ENCODE results near the gene DEPDC1B. TPM values are rescaled to one million over a fixed set of nuclear protein-coding genes. Genes with fewer than 3 reads are reported as not detected.

DEPDC1B gene
- total and polyA plus RNA-seq, 4 donors, result 0.17 to 26.3 (median 0.52) TPM

- TF ChIP-seq CTCF (IDR thresholded peaks at IDR 0.05; ENCODE audit: low read depth, low read length, missing input control), result no peak
- peak; percentile 54 to 64 for TF ChIP-seq HNF4A (conservative IDR thresholded peaks at IDR 0.05)
- no peak for TF ChIP-seq GABPA (IDR thresholded peaks at IDR 0.05 in 1 of 2, conservative IDR thresholded peaks at IDR 0.05 in 1 of 2)
- no peak for TF ChIP-seq JUND (IDR thresholded peaks at IDR 0.05)
- TF ChIP-seq FOXA2 (IDR thresholded peaks at IDR 0.05), result peak; percentile 74
- TF ChIP-seq, protein P1, sequence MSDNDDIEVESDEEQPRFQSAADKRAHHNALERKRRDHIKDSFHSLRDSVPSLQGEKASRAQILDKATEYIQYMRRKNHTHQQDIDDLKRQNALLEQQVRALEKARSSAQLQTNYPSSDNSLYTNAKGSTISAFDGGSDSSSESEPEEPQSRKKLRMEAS (IDR thresholded peaks at IDR 0.05), result peak; percentile 64
- TF ChIP-seq RAD21 (IDR thresholded peaks at IDR 0.05), result no peak
- peak; percentile 52 to 75 for TF ChIP-seq RXRA (IDR thresholded peaks at IDR 0.05)
- TF ChIP-seq HNF4G (IDR thresholded peaks at IDR 0.05), result no peak
- no peak for TF ChIP-seq ZBTB33 (IDR thresholded peaks at IDR 0.05)
Measured at GRCh38 chr5:60672693-60673264, 27.2 kb downstream of the DEPDC1B start (continued).

DNA sequence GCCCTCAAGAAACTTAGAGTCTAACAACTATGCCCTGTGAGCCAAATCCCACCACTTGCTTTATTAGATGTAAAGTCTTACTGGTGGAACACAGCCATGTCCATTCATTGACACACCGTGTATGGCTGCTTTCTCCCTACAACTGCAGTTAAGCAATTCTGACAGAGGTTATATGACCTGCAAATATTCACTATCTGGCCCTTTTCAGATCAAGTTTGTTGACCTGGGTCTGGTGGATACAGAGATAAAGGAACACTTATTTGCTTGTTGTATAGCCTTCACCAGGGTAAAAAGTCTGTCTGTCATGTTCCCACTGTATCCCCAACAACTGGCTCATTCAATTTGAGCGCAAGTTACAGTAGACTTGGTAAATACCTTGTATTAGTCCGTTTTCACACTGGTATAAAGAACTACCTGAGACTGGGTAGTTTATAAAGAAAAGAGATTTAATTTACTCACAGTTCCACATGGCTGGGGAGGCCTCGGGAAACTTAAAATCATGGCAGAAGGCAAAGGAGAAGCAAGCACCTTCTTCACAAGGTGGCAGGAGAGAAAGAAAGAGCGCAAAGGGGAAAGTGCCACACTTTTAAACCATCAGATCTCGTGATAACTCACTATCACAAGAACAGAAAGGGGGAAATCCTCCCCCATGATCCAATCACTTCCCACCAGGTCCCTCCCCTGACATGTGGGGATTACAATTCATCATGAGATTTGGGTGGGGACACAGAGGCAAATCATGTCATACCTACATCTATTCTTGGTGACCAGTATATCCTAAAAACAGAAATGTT lies 27.9 kb downstream of the DEPDC1B start:
- Histone ChIP-seq H3K9me3 (ENCODE audit: control insufficient read depth in 4 of 4, low read length in 3 of 4) (no peaks in the 10 kb centered on the region), H3K4me3 (ENCODE audit: low read depth in 1 of 3, low read length in 3 of 3) (no peak overlapping the region), H3K27me3 (ENCODE audit: control insufficient read depth in 4 of 4, insufficient read depth in 4 of 4, low read length in 3 of 4) (no peaks in the 10 kb centered on the region), H3K36me3 (ENCODE audit: control insufficient read depth in 4 of 4, insufficient read depth in 3 of 4, low read depth in 1 of 4, low read length in 3 of 4) (no peaks in the 10 kb centered on the region), H3K4me1 (ENCODE audit: control insufficient read depth in 4 of 4, insufficient read depth in 4 of 4, low read length in 3 of 4) (peaks cover 3 to 21% (median 13%) of the 10 kb centered on the region in 4 donors), H3K9ac (ENCODE audit: low read depth in 1 of 2, low read length in 2 of 2) (no peak overlapping the region), H3K27ac (ENCODE audit: low read depth in 1 of 2, low read length in 2 of 2) (no peak overlapping the region)
- DNase-seq (ENCODE audit: low spot score), result no peak
- peak; percentile 93 for TF ChIP-seq NR2F2 (IDR thresholded peaks at IDR 0.05)
- peak; percentile 88 to 92 for TF ChIP-seq RXRA (IDR thresholded peaks at IDR 0.05)
- TF ChIP-seq JUND (IDR thresholded peaks at IDR 0.05), result peak in 1 of 2 donors; percentile 42
- TF ChIP-seq FOXA1 (IDR thresholded peaks at IDR 0.05), result peak; percentile 20
- TF ChIP-seq SP1 (IDR thresholded peaks at IDR 0.05), result peak; percentile 66
- peak; percentile 63 to 72 for TF ChIP-seq HNF4A (conservative IDR thresholded peaks at IDR 0.05)
- no peak for TF ChIP-seq EGR1 (IDR thresholded peaks at IDR 0.05; ENCODE audit: low read depth in 2 of 2)
- TF ChIP-seq, protein P1 (IDR thresholded peaks at IDR 0.05), result peak; percentile 66
- TF ChIP-seq CTCF (IDR thresholded peaks at IDR 0.05; ENCODE audit: low read depth, low read length, missing input control), result no peak
- TF ChIP-seq ZBTB33 (IDR thresholded peaks at IDR 0.05), result peak; percentile 34
- no peak for TF ChIP-seq REST (IDR thresholded peaks at IDR 0.05)
- peak; percentile 76 for TF ChIP-seq YY1 (IDR thresholded peaks at IDR 0.05)
- TF ChIP-seq GABPA (IDR thresholded peaks at IDR 0.05 in 1 of 2, conservative IDR thresholded peaks at IDR 0.05 in 1 of 2), result no peak
- TF ChIP-seq, protein P2, sequence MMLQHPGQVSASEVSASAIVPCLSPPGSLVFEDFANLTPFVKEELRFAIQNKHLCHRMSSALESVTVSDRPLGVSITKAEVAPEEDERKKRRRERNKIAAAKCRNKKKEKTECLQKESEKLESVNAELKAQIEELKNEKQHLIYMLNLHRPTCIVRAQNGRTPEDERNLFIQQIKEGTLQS (IDR thresholded peaks at IDR 0.05), result no peak
- TF ChIP-seq FOXA2 (IDR thresholded peaks at IDR 0.05), result peak; percentile 72
- TF ChIP-seq HNF4G (IDR thresholded peaks at IDR 0.05), result peak; percentile 19
- no peak for TF ChIP-seq TAF1 (conservative IDR thresholded peaks at IDR 0.05)
- peak in 1 of 2 donors; percentile 24 for TF ChIP-seq RAD21 (IDR thresholded peaks at IDR 0.05)
- 58% methylated on average over 6 of the region's 6 CpGs for WGBS
